Measurements from ENCODE around the gene CFDP1.

CFDP1 gene

DNA sequence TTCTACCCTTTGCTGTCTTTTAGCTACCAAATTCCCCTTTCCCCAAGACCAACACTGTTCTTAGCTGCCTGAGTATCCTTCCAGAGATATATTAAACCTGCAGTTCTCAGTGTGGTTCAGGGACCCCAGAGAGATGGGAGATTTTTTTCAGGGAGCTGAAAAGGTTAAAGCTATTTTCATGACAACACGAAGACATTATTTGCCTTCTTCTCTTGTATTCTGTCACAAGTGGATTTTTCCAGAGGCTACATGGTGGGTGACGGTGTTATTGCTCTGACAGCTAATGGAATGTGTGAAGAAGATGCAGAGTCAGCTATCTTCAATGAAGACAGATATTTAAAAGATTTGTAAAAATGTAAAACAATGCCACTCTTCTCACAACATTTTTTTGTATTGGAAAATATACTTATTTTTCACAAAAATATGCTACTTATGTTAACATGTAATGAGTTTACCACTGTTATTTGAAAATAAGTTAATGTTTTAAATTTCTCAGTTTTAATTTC, 69.0 kb downstream of the CFDP1 start:
- Histone ChIP-seq H3K9me3 (ENCODE audit: low read length) (no peaks in the 10 kb centered on the region), H3K4me1 (ENCODE audit: insufficient read depth, low read length) (peaks cover 7% of the 10 kb centered on the region), H2AFZ (ENCODE audit: low read depth, low read length) (no peak overlapping the region), H3K4me3 (ENCODE audit: low read length) (no peak overlapping the region), H3K36me3 (ENCODE audit: insufficient read depth, low read length) (peaks cover 8% of the 10 kb centered on the region), H3K27me3 (ENCODE audit: insufficient read depth, low read length) (no peaks in the 10 kb centered on the region)

DNA sequence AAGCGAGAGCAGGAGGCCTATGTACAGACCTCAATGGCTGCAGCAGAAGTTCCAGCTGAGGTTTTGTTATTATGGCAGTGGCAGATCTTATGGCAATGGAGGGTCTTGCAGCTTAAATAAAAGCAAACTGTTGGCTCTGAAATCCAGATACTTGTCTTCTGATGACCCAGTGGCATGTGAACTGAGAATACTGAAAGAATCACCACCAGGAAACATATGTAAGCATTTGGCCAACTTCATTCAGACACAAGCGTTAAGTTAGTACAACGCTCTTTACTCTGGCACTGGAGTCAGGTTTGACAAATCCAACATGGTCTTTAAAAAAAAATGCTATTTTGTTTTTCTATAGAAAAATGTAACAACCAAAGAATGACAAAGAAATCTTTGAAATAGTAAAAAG, 70.5 kb downstream of the CFDP1 start:
- no peak overlapping the region for H2AFZ ChIP-seq (ENCODE audit: low read depth, low read length)
- peaks cover 5% of the 10 kb centered on the region for H3K36me3 ChIP-seq (ENCODE audit: insufficient read depth, low read length)
- H3K4me1 ChIP-seq (ENCODE audit: insufficient read depth, low read length) = peaks cover 12% of the 10 kb centered on the region
- no peaks in the 10 kb centered on the region for H3K27me3 ChIP-seq (ENCODE audit: insufficient read depth, low read length)
- no peak overlapping the region for H3K4me3 ChIP-seq (ENCODE audit: low read length)
- H3K9me3 ChIP-seq (ENCODE audit: low read length) = no peaks in the 10 kb centered on the region

DNA sequence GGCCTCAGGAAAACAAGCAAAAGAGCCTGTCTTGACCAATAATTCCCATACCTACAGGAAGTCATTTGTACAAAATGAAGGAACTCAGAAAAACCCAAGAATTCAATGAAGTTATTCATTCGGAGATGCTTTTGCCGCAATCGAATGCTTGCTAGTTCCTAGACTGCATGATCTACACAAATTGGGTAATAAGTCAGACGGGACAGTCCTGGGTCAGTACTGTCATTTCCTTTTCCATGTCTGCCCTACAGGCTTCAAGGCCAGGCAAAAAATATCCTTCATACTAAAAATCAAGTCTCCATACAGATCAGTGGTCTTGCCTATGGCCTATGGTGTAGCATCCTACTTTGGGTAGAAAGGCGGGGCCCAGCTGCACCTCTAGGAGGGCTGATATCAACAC, 71.4 kb downstream of the CFDP1 start:
- Histone ChIP-seq H3K27me3 (ENCODE audit: insufficient read depth, low read length) (no peaks in the 10 kb centered on the region), H3K36me3 (ENCODE audit: insufficient read depth, low read length) (peaks cover 5% of the 10 kb centered on the region), H2AFZ (ENCODE audit: low read depth, low read length) (no peak overlapping the region), H3K4me3 (ENCODE audit: low read length) (no peak overlapping the region), H3K9me3 (ENCODE audit: low read length) (no peaks in the 10 kb centered on the region), H3K4me1 (ENCODE audit: insufficient read depth, low read length) (peaks cover 12% of the 10 kb centered on the region)

DNA sequence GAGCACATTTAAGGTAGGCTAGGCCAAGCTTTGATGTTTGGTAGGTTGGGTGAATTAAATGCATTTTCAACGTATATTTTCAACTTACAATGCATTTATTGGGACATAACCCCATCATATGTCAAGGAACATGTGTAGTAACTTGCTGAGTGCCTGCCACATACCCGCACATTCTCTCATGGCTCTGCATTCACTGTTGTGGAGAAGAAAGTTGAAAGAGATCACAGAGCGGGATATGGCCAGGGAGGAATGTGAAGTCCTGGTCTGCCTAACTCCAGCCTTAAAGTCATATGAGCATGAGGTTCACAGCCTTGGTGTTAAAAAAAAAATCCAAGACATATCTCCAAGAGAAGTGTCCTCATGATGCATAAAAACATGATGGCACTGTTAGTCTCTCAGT, 79.1 kb downstream of the CFDP1 start:
- no peaks in the 10 kb centered on the region for H3K9me3 ChIP-seq (ENCODE audit: low read length)
- H3K4me3 ChIP-seq (ENCODE audit: low read length) = no peak overlapping the region
- H3K36me3 ChIP-seq (ENCODE audit: insufficient read depth, low read length) = no peaks in the 10 kb centered on the region
- peaks cover 6% of the 10 kb centered on the region for H3K4me1 ChIP-seq (ENCODE audit: insufficient read depth, low read length)
- no peaks in the 10 kb centered on the region for H3K27me3 ChIP-seq (ENCODE audit: insufficient read depth, low read length)
- no peak overlapping the region for H2AFZ ChIP-seq (ENCODE audit: low read depth, low read length)

DNA sequence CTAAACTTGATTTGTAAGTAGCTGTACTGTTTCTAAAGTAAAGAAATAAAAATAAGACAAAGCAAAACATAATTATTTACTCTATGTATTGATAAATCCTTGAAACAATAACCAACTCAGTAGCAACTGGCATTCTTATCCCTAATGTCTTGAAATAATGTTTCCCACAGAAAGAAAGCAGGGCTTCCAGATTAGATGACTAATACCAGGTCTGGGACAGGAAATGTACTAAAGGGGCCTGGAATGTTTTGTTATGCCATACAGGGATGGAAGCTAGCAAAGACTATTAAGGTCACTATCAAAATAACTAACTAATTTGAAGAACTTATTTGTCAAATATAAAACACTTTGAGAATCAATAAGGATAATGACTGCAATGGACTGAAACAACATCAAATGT, 82.1 kb downstream of the CFDP1 start:
- H3K9me3 ChIP-seq (ENCODE audit: low read length) = no peaks in the 10 kb centered on the region
- H3K36me3 ChIP-seq (ENCODE audit: insufficient read depth, low read length) = no peaks in the 10 kb centered on the region
- H3K4me1 ChIP-seq (ENCODE audit: insufficient read depth, low read length) = no peaks in the 10 kb centered on the region
- H3K27me3 ChIP-seq (ENCODE audit: insufficient read depth, low read length) = no peaks in the 10 kb centered on the region
- H2AFZ ChIP-seq (ENCODE audit: low read depth, low read length) = no peak overlapping the region
- no peak overlapping the region for H3K4me3 ChIP-seq (ENCODE audit: low read length)

DNA sequence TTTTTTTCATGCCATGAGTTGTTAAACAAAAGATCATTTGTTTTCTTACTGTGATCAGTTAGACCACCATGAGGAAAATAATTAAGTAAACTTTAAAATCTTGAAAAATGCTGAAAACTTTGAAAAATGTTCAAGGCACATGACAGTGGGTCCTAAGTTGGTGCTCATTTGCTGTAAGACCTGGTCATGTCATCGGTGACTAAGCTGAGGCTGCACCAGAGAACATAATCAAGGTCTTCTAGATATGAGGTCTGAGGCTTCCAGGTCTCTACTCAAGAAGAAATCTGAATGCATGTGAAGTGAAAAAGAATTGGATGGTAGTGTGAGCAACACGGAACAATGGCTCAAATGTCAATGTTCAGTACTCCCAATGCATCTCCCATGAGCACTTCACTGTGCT, 87.6 kb downstream of the CFDP1 start:
- H3K36me3 ChIP-seq (ENCODE audit: insufficient read depth, low read length) = peaks cover 2% of the 10 kb centered on the region
- no peak overlapping the region for H2AFZ ChIP-seq (ENCODE audit: low read depth, low read length)
- H3K4me3 ChIP-seq (ENCODE audit: low read length) = no peak overlapping the region
- peaks cover 19% of the 10 kb centered on the region for H3K4me1 ChIP-seq (ENCODE audit: insufficient read depth, low read length)
- no peaks in the 10 kb centered on the region for H3K27me3 ChIP-seq (ENCODE audit: insufficient read depth, low read length)
- no peaks in the 10 kb centered on the region for H3K9me3 ChIP-seq (ENCODE audit: low read length)

DNA sequence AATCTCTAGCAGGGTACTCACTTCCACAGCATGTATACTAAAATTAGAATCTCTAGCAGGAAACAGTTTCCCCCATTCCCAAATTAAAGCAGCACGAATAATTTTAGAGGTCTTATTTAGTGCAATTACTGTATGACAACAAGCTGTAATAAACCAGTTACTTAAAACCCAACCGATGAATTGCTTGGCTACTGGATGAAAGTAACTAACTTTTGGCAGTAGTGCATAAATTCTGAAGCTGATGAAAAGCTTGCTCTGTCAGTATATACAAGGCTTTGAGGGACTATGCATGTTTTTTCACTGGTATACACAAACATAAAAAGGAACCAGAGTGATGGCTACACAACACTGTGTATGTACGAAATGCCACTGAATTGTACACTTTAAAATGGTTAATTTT, 89.4 kb downstream of the CFDP1 start:
- Histone ChIP-seq H3K36me3 (ENCODE audit: insufficient read depth, low read length) (peaks cover 2% of the 10 kb centered on the region), H2AFZ (ENCODE audit: low read depth, low read length) (no peak overlapping the region), H3K4me3 (ENCODE audit: low read length) (no peak overlapping the region), H3K4me1 (ENCODE audit: insufficient read depth, low read length) (peaks cover 33% of the 10 kb centered on the region), H3K27me3 (ENCODE audit: insufficient read depth, low read length) (no peaks in the 10 kb centered on the region), H3K9me3 (ENCODE audit: low read length) (no peaks in the 10 kb centered on the region)

DNA sequence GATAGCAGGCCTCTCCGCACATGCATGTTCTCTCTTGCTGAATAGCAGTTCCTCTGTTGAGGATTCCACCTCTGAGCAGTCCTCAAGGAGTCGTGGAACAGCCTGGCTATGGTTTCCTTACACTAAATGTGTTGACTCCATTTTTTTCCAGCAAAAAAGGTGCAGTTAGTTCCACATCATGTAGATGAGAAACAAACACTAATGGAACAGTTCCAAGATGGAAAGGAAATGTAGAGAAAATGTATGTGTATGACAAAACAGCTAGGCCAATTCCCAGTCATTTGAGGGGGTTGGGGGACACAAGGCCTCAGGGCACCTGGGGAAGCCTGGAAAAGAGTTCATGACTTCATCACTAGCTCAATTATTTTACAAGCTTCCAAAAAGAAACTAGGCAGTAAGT, 90.0 kb downstream of the CFDP1 start:
- peaks cover 33% of the 10 kb centered on the region for H3K4me1 ChIP-seq (ENCODE audit: insufficient read depth, low read length)
- H3K9me3 ChIP-seq (ENCODE audit: low read length) = no peaks in the 10 kb centered on the region

DNA sequence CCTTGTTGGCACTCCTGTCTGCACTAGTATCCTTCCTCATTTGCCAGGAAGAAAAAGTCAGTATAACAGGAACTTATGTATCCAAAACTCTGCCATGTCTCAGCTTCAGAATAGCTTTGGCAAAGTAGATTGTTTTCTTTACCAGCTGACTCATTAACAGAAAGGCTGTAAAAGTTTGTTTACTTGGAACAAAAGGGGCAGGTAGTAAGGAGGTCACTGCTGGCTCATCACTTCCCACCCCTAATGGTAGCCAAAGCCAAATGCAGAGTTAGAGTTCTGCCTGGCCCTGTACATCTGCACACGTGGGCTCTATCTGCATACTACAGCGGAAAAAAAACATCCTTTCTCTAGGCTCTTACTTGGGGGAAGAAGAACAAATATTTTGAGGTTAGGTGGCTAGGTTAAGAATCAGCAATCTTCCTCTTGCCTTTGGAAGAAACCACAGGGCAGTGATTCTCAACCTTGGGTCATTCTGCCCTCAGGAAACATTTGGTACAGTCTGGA, 90.9 kb downstream of the CFDP1 start:
- H3K9me3 ChIP-seq (ENCODE audit: low read length) = no peaks in the 10 kb centered on the region
- H3K36me3 ChIP-seq (ENCODE audit: insufficient read depth, low read length) = peaks cover 2% of the 10 kb centered on the region
- H3K4me3 ChIP-seq (ENCODE audit: low read length) = no peak overlapping the region
- H2AFZ ChIP-seq (ENCODE audit: low read depth, low read length) = no peak overlapping the region
- H3K4me1 ChIP-seq (ENCODE audit: insufficient read depth, low read length) = peaks cover 33% of the 10 kb centered on the region
- H3K27me3 ChIP-seq (ENCODE audit: insufficient read depth, low read length) = no peaks in the 10 kb centered on the region

More for the DNA sequence above, 90.0 kb downstream of the CFDP1 start:
- H3K27me3 ChIP-seq (ENCODE audit: insufficient read depth, low read length) = no peaks in the 10 kb centered on the region
- peaks cover 2% of the 10 kb centered on the region for H3K36me3 ChIP-seq (ENCODE audit: insufficient read depth, low read length)
- H3K4me3 ChIP-seq (ENCODE audit: low read length) = no peak overlapping the region
- H2AFZ ChIP-seq (ENCODE audit: low read depth, low read length) = no peak overlapping the region

DNA sequence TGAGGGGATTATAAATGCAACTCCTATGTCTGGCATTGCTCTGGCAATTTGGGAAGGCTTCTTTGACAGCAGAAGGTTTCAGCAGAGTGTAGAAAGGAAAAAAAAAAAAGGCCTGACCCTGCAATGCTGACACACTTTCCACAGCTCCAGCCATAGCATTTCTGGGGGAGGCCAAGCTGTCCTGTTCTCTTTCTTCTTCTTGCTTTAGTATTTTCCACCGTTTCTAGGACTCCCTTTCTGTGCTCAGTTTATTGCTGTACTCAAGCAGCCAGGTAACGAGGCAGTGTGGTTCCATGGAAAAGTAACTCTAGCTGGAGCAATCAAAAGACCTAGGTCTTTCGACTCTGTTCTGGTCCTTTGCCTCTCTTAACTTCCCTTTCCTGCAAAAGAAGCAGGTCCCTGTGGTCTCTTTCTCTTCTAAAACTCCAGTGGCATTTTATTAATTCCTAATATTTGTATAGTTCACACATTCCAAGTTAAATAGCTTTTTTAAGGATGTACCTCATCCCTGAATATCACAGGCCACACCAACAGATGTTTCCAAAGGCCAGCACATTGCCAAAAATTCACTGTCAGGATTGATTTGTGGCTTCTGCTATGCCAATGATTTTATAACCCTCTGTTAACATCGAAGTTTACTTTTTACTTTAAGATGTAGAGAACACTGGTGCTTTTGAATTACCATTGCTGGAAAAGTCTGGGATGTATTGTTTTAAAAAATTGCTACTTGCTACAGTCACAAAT, 91.6 kb downstream of the CFDP1 start:
- Histone ChIP-seq H3K36me3 (ENCODE audit: insufficient read depth, low read length) (peaks cover 2% of the 10 kb centered on the region), H3K4me1 (ENCODE audit: insufficient read depth, low read length) (peaks cover 33% of the 10 kb centered on the region), H3K9me3 (ENCODE audit: low read length) (peaks cover 3% of the 10 kb centered on the region), H3K4me3 (ENCODE audit: low read length) (no peak overlapping the region), H3K27me3 (ENCODE audit: insufficient read depth, low read length) (no peaks in the 10 kb centered on the region), H2AFZ (ENCODE audit: low read depth, low read length) (no peak overlapping the region)

DNA sequence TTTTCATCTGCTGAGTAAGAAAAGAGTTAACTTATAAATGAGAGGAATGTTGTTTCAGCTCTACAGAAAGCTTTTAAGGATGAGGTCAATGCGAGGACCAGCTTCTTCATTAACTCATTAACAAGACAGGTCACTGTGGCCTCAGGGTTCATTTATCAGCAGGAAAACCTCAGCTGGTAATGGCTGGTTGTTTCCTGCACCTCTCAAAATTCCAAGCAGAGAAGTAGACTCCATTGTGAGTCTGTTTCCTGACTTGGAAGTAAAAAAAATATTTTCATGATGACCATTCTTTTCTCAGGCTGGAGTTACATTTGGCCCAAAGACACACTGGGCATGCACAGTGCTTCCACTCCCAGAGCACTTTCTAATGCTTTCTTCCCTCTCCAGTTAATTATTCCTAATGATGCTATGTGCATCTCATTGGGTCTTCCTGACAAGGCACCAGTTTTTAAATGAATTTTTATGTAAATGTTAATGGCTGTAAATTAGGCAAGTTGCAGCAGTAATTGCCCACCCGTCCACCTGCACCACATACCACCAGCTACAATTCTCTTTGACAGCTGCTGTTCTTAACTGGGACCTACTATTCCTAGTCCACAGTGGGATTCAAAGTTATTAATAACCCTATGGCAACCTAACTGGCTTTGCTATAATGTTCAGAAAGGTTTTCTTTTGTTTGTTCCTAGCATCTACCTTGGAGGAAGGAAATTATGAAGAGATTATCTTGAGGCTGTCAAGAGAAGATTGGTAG, 92.4 kb downstream of the CFDP1 start:
- Histone ChIP-seq H3K4me3 (ENCODE audit: low read length) (no peak overlapping the region), H3K4me1 (ENCODE audit: insufficient read depth, low read length) (peaks cover 33% of the 10 kb centered on the region), H3K9me3 (ENCODE audit: low read length) (peaks cover 6% of the 10 kb centered on the region), H3K27me3 (ENCODE audit: insufficient read depth, low read length) (no peaks in the 10 kb centered on the region), H3K36me3 (ENCODE audit: insufficient read depth, low read length) (peaks cover under 1% of the 10 kb centered on the region), H2AFZ (ENCODE audit: low read depth, low read length) (no peak overlapping the region)

DNA sequence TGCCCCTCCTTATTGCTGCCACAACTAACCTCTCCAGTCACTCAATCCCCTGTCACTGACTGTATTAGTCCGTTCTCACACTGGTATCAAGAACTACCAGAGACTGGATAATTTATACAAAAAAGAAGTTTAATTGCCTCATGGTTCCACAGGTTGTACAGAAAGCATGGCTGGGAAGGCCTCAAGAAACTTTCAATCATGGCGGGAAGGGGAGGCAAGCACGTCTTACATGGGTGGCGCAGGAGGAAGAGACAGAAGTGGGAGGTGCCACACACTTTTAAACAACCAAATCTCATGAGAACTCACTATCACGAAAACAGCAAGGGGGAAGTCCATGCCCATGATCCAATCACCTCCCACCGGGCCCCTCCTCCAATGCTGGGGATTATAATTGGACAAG, 95.9 kb downstream of the CFDP1 start:
- Histone ChIP-seq H3K36me3 (ENCODE audit: insufficient read depth, low read length) (no peaks in the 10 kb centered on the region), H3K27me3 (ENCODE audit: insufficient read depth, low read length) (no peaks in the 10 kb centered on the region), H3K9me3 (ENCODE audit: low read length) (peaks cover 6% of the 10 kb centered on the region), H3K4me1 (ENCODE audit: insufficient read depth, low read length) (peaks cover 32% of the 10 kb centered on the region), H2AFZ (ENCODE audit: low read depth, low read length) (no peak overlapping the region), H3K4me3 (ENCODE audit: low read length) (no peak overlapping the region)

DNA sequence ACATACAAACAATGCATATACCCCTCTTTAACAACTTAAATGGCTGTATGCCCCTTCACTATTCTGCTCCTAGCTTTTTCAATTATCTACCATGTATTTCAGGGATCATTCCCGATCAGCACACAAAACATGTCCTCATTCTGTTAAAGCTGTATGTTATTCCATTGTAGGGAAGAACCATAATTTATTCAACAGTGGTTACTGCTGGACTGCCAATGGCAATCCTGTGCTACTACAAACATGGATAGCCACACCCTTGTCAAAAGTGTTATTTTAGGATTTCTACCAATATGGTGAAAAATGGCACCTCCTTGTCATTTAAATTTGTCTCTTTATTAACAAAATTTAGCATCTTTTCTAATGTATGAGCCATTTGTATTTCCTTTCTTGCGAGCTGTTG, 96.8 kb downstream of the CFDP1 start:
- Histone ChIP-seq H3K4me1 (ENCODE audit: insufficient read depth, low read length) (peaks cover 23% of the 10 kb centered on the region), H3K36me3 (ENCODE audit: insufficient read depth, low read length) (no peaks in the 10 kb centered on the region), H3K27me3 (ENCODE audit: insufficient read depth, low read length) (no peaks in the 10 kb centered on the region), H3K4me3 (ENCODE audit: low read length) (no peak overlapping the region), H3K9me3 (ENCODE audit: low read length) (peaks cover 6% of the 10 kb centered on the region), H2AFZ (ENCODE audit: low read depth, low read length) (no peak overlapping the region)
